Osteoblast (primary cell): ENCODE results near the gene DENND1A. TPM values are rescaled to one million over a fixed set of nuclear protein-coding genes. Genes with fewer than 3 reads are reported as not detected.

Experiments used
- DNase-seq: peaks from one replicate; pipeline ENCODE4 v3.0.0; 2011; ENCODE audit warnings: low spot score, mixed read lengths; ENCODE audit not compliant: insufficient read length; ENCODE audit errors: missing footprints
- H2AFZ ChIP-seq: 2 replicates; pipeline ENCODE4 v1.6.0; 2011; ENCODE audit warnings: mild to moderate bottlenecking, low read length
- H3K27ac ChIP-seq: 2 replicates; pipeline ENCODE4 v1.5.1; 2011; ENCODE audit warnings: mild to moderate bottlenecking, low read depth, low read length, moderate library complexity
- H3K27me3 ChIP-seq: 2 replicates; pipeline ENCODE4 v1.6.0; 2012; ENCODE audit warnings: mild to moderate bottlenecking, control low read depth, inconsistent platforms, low read length, moderate library complexity; ENCODE audit not compliant: insufficient read depth
- H3K36me3 ChIP-seq: 2 replicates; pipeline ENCODE4 v1.5.1; 2011; ENCODE audit warnings: mild to moderate bottlenecking, low read length, control low read depth, moderate library complexity; ENCODE audit not compliant: insufficient read depth
- H3K4me1 ChIP-seq: 2 replicates; pipeline ENCODE4 v1.5.1; 2011; ENCODE audit warnings: mild to moderate bottlenecking, low read length, control low read depth, moderate library complexity; ENCODE audit not compliant: insufficient read depth
- H3K4me2 ChIP-seq: 2 replicates; pipeline ENCODE4 v1.6.0; 2011; ENCODE audit warnings: mild to moderate bottlenecking, low read length; ENCODE audit not compliant: insufficient read depth
- H3K4me3 ChIP-seq: fragments of 200-600 bp; sonication (generic); 3 replicates; pipeline ENCODE4 v1.5.1; 2012; ENCODE audit warnings: mild to moderate bottlenecking, low read length, inconsistent platforms; ENCODE audit not compliant: insufficient read depth
- H3K79me2 ChIP-seq: 2 replicates; pipeline ENCODE4 v1.6.0; 2012; ENCODE audit warnings: mild to moderate bottlenecking, low read length, control low read depth, inconsistent platforms; ENCODE audit not compliant: insufficient read depth
- H3K9me3 ChIP-seq: 2 replicates; pipeline ENCODE4 v1.5.1; 2011; ENCODE audit warnings: low read depth, low read length, control low read depth
- H4K20me1 ChIP-seq: 2 replicates; pipeline ENCODE4 v1.6.0; 2012; ENCODE audit warnings: mild to moderate bottlenecking, low read length, control low read depth; ENCODE audit not compliant: insufficient read depth
- CTCF ChIP-seq: IDR thresholded peaks from 2 replicates; pipeline ENCODE4 v1.5.1; 2011; ENCODE audit warnings: mild to moderate bottlenecking, low read depth, low read length, moderate library complexity; ENCODE audit errors: extremely low read depth
- total RNA-seq: library from RNA; depleted of rRNA; stranded (reverse); fragments of >200 nt; gene quantifications from 2 replicates; pipeline ENCODE4 v1.2.3, GENCODE V29; 2012

The DENND1A gene
- total RNA-seq, 1 donor, result 14.1 TPM

- Histone ChIP-seq H3K4me2 (no peak overlapping the region), H3K4me1 (no peaks in the 10 kb centered on the region), H3K79me2 (no peaks in the 10 kb centered on the region), H4K20me1 (peaks cover 9% of the 10 kb centered on the region), H3K27ac (no peak overlapping the region), H3K4me3 (no peak overlapping the region), H3K9me3 (peaks cover 3% of the 10 kb centered on the region), H3K36me3 (no peaks in the 10 kb centered on the region), H2AFZ (no peak overlapping the region), H3K27me3 (no peaks in the 10 kb centered on the region)
- no peak for DNase-seq
- TF ChIP-seq CTCF, result no peak
Measured at GRCh38 chr9:123722378-123722777, 207.5 kb downstream of the DENND1A start.

- DNase-seq, result no peak
- Histone ChIP-seq H3K4me2 (no peak overlapping the region), H3K36me3 (no peaks in the 10 kb centered on the region), H3K4me3 (no peak overlapping the region), H3K4me1 (no peaks in the 10 kb centered on the region), H4K20me1 (peaks cover 16% of the 10 kb centered on the region), H2AFZ (no peak overlapping the region), H3K27ac (no peak overlapping the region), H3K79me2 (no peaks in the 10 kb centered on the region), H3K27me3 (no peaks in the 10 kb centered on the region), H3K9me3 (peaks cover 3% of the 10 kb centered on the region)
- TF ChIP-seq CTCF, result no peak
Measured at GRCh38 chr9:123718188-123718587, 211.7 kb downstream of the DENND1A start.

GRCh38 chr9:123717581-123718175 is 212.2 kb downstream of the DENND1A start:
- no peaks in the 10 kb centered on the region for H3K4me1 ChIP-seq
- no peak for TF ChIP-seq CTCF
- H3K9me3 ChIP-seq, result peaks cover 3% of the 10 kb centered on the region
- H4K20me1 ChIP-seq, result peaks cover 16% of the 10 kb centered on the region
- no peak overlapping the region for H3K4me3 ChIP-seq
- no peak overlapping the region for H3K4me2 ChIP-seq
- no peaks in the 10 kb centered on the region for H3K79me2 ChIP-seq
- H2AFZ ChIP-seq, result no peak overlapping the region
- no peak overlapping the region for H3K27ac ChIP-seq
- DNase-seq, result no peak
- no peaks in the 10 kb centered on the region for H3K27me3 ChIP-seq
- H3K36me3 ChIP-seq, result no peaks in the 10 kb centered on the region

GRCh38 chr9:123716339-123716945 is 213.5 kb downstream of the DENND1A start:
- H3K4me1 ChIP-seq, result no peaks in the 10 kb centered on the region
- no peaks in the 10 kb centered on the region for H3K9me3 ChIP-seq
- no peaks in the 10 kb centered on the region for H3K27me3 ChIP-seq
- peaks cover 16% of the 10 kb centered on the region for H4K20me1 ChIP-seq
- H3K36me3 ChIP-seq, result no peaks in the 10 kb centered on the region
- no peak for DNase-seq
- no peak overlapping the region for H3K4me3 ChIP-seq
- no peak for TF ChIP-seq CTCF
- H3K79me2 ChIP-seq, result no peaks in the 10 kb centered on the region
- H3K4me2 ChIP-seq, result no peak overlapping the region
- no peak overlapping the region for H3K27ac ChIP-seq
- H2AFZ ChIP-seq, result no peak overlapping the region
